GM19239 (cell line): ENCODE measurements around the gene IFNA1.
"Not testable (repeated sequence)": the region's sequence is repeated elsewhere in the genome, so short reads cannot be mapped to it uniquely, and the experiment has no call there.

Source experiments
- DNase-seq: peaks from one replicate; pipeline ENCODE4 v3.0.0; 2011; ENCODE audit warnings: low spot score; ENCODE audit not compliant: insufficient read length
- FAIRE-seq: peaks from 2 replicates; lab custom pipeline; 2011; peaks lifted over from hg19 to GRCh38; lab: Jason Lieb, UNC

IFNA1 gene

DNA sequence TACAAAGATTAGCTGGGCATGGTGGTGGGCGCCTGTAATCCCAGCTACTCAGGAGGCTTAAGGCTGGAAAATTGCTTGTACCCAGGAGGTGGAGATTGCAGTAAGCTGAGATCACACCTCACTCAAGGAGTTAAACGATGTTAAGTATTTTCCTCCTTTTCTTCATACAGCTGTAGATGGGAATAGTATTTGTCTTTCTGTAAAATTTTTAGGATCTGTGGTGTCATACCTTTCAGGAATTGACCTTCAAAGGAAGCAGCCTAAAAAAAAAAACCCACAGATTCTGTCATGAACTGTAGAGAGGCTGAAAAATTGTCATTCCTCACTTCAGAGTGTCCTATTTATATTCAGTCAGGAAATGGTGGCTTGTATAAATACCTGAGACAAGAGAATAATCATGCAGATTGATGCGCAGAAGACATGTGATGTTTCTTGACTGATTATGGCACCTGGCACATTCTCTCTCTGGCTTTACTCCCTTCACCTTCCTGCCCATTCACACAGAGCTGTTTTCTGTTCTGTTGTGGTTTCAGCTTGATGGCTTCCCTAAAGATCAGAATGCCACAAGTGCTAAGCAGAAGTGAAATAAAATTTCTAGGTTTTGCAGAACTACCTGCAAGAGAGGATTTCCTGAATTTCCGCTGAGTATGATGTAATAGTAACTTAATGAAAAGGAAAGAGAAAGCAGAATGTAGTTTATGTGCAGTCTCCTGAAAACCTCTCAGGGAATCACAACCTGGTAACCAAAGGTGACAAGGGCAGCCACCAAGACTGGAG, 3.8 kb downstream of the IFNA1 start:
- peak; percentile 87 for FAIRE-seq
- peak; percentile 24 for DNase-seq

DNA sequence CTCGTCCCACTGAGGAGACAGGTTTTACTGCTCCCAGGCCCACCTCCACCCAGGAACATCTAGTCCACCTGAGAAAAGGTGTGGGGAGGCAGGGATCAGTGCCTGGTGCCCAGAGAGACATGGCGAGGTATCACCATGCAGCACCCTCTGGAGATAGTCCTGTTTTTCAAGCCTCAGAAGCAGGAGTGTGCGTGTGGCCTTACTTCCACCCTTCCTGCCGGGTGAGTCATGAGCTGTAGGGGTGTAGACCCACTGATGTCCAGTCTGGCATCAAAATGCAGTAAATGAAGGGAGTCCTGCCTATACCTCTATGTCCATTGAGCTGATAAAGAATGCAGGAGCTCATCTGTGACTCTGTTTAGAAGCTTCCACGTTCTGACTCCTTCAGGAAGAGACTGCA, 9.1 kb downstream of the IFNA1 start:
- DNase-seq, result not testable (repeated sequence)

DNA sequence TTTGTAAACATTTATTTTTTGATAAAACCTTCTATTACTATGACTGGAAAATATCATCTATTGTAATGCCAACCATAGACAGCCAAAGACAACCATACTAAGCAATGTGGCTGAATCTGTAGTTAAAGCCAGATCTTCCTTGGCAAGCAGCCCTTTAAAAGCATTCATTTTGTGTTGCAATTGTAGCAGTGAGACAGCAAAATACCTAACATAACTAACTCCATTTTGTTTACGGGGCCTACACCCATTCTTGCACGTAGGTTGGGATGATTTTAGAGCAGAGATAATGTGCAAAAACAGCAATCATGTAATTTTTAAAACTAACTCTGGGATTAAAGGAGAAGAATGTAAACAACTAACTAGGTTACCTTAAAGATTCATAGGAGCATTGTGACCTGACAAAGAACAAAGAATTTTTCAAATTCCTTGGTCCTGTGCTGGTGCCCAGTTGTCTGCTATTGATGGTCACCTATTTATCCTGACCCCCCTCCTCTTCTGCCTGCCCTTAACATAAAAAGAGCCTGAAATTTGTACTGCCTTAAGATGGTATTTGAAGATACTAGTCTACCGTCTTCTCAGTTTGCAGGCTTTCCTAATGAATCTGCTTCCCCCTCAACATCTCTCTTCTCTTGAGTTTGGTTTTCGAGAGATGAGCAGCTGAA, 10.6 kb downstream of the IFNA1 start:
- DNase-seq (no peak), FAIRE-seq (no peak)

More for the DNA sequence above, 9.1 kb downstream of the IFNA1 start:
- FAIRE-seq, result not testable (repeated sequence)

DNA sequence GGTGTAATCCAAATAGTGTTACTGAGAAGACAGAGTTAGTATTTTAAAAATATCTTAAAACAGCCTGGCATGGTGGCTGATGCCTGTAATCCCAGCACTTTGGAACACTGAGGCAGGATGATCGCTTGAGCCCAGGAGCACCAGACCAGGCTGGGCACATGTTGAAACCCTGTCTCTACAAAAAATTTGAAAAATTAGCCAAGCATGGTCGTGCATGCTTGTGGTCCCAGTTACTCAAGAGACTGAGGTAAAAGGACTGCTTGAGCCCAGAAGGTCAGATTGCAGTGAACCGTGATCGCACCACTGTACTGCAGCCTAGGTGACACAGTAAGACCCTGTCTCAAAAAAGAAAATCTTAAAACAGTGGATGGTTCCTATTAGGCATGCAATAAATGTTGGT, 12.4 kb downstream of the IFNA1 start:
- FAIRE-seq (no peak), DNase-seq (no peak)

DNA sequence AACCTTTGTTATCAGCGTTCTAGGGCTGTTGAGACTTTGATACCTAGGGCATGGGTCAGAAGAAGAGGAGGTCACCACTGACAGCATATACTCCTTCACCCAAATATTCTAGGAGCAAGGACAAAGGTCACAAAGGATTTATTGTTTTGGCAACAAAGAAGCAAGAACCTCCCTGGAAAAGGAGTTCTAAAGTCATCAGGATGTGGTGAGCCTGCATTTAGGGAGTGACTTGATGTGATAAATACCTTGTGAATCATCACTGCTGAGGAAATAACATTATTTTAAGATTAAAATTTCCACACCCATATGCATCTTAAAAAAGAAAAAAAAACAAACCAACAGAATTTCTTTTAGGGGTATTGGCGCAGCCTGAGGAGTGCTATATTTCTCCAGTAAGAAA, 13.9 kb downstream of the IFNA1 start:
- DNase-seq, result no peak
- FAIRE-seq, result no peak

DNA sequence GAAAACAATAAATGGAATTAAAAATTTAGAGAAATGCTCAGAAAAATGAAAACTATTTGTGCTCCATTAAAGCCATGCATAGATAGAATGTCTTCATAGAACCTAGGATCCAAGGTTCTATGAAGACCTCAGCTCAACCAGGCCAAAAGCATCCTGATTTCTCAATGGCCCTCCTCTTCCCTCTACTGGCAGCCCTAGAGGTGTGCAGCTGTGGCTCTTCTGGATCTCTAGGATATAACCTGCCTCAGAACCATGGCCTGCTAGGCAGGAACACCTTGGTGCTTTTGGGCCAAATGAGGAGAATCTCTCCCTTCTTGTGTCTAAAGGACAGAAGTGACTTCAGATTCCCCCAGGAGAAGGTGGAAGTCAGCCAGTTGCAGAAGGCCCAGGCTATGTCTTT, 15.1 kb downstream of the IFNA1 start:
- FAIRE-seq (peak; percentile 8), DNase-seq (peak; percentile 16)

DNA sequence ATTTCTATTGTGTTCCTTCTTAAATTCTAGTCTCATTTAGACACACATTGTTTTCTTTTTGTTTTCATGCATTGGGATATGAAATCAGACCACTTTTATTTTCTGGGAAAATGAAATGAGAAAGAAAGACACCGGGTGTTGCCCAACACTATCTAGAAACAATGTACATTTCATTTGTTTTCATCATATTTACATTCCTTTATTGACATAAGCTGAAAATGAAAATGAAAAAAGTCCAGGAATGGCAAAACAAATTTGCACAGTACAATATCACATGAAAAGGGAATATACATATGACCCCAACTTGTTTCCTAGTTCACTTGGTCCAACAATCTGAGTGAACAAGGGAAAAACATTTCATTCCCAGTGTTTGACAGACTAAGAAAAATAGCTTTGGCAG, 21.1 kb downstream of the IFNA1 start:
- FAIRE-seq, result no peak

DNA sequence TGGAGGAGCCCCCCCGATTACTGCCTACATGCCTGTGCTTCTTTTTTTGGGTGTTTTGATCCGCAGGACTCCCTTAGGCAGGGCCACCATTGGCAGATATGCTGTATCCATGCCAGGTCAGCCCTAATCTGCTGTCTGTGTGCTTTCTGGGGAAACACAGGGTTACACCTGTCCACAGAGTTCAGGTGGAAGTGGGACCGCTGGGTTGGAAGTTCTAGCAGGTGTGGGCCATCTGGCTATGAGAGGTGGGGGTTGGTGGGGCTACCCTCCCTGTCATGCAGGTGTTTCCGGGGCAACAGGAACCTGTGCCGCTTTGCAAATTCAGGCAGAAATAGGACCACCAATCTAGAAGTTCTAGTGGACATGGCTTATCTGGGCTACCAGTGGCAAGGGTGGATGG, 24.9 kb downstream of the IFNA1 start:
- no peak for FAIRE-seq
- DNase-seq, result no peak

More for the DNA sequence above, 21.1 kb downstream of the IFNA1 start:
- no peak for DNase-seq

DNA sequence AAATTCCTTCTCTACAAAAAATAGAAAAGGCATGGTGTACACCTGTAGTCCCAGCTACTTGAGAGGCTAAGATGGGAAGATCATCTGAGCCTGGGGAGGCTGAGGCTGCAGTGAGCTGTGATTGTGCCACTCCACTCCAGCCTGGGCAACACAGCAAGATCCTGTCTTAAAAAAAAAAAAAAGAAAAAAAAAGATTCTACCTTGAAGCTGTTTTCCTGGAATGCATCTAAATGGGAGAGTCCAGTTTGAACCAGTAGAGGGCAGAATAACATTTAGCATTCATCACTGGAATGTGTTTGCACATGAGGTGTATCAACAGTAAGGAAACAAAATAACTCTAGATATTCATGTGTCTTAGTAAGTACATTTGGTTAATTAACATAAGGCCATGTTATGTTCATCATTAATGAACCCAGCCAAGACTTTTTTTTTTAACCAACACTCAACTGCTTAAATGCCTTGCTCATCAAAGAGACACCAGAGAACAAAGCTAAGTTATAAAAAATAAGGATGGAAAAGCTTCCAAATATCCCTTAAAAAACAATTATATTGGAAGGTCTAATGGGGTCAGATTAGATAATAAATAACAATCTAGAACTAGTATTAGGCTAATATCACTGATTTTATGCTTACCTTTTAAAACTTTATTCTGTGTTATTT, 25.8 kb downstream of the IFNA1 start:
- FAIRE-seq (peak; percentile 68), DNase-seq (no peak)

DNA sequence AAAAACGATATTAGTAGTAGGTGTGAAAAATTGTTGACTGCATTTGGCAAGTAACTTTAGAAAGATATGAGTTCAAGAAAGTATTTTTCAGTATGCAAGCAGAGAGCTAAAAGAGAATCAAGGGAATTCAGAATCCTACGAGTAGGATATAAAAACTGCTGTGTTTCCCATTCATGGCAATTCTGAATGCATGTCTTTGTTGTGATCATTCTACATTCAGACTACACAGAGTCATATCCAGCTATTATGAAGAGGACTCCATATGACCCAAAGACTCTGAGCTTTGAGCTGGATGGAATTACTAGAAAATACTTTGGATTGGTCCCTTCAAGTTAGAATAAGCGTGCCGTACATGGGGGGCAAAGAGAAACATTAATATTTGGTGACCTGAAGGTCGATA, 29.9 kb downstream of the IFNA1 start:
- DNase-seq (no peak), FAIRE-seq (no peak)

DNA sequence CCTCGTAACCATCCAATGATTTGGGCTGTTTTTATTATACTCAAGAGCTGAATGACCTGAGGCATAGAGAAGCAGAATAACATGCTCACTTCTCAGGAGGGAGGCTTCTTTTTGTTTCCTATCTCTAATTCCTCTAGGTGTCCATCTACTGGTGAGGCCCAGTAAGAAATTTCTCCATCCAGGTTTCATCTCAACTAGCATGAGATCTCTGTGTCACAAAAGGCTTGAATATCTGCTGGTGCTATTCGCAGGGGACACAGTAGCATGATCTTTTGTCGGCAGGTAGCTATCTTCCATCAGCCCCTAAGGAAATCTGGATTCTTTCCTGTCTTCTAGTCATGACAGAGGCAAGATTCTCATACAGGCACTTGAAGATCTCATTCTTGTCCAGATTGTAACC, 33.0 kb downstream of the IFNA1 start:
- FAIRE-seq (no peak), DNase-seq (no peak)

DNA sequence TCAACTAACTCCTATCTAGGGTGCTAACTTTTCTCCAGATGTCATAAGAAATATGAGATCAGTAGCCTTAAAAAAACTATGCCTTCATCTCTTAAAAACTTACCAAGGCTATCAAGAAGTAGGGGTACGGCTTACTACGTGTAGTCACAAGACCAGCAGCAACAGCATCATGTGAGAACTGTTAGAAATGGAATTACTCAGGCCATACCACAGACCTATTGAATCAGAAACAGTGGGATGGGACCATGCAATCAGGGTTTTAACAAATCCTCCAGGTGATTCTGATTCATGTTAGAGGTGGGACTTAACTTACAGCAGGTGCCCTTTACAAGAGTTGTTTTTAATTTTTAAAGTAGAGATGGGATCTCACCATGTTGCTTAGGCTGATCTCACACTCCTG, 37.2 kb downstream of the IFNA1 start:
- FAIRE-seq (no peak), DNase-seq (no peak)

DNA sequence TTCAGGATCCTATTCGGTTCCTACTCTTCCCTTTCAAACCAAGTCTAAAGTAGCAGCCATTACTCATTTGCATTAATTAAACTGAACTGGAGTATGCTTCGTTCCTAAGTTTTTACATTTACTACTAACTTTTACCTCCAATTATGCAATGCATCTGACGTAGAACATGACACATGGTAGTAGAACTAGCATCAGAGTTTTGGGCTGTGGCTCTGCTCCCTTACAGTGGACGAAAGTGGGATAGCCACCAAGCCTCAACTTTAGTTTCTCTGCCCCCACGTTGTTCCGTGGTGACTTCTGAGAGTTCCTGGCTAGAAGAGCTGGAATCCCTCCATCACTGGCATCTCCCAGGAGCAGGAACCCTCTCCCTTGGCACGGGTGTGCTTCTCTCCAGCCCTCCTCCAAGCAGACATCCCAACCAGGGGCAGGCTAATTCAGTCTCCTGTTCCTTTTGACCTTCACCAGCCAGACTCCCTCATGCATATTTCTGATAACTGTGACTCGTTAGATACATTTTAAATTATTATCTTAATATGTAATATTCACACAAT, 39.0 kb downstream of the IFNA1 start:
- FAIRE-seq (no peak), DNase-seq (no peak)

DNA sequence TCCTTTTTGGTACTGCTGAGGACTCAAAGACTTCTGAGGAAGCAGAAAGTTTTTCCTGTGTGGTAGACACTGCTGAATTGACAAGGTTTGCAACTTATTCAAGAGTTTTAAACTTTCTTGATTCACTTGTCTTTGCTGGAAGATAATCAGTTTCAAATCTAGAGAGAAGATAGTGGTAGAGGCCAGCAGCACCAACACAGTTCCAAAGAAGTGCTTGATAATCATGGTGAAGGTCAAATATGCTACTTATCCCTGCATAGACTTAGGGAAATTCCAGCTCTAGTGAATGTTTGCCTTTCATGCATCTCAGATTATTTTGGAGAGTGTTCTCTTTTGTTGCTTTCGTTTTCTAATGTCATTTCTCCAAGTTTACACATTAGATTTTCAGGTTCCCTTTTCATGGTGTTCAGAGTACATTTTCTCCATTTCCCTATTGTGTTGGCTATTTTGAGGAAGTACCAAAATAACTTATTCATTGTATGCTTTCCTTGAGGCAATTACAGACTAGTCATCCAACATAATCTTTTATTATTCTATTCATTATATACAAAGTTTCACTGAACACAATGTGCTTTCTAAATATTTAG, 41.3 kb downstream of the IFNA1 start:
- DNase-seq, result no peak
- no peak for FAIRE-seq

DNA sequence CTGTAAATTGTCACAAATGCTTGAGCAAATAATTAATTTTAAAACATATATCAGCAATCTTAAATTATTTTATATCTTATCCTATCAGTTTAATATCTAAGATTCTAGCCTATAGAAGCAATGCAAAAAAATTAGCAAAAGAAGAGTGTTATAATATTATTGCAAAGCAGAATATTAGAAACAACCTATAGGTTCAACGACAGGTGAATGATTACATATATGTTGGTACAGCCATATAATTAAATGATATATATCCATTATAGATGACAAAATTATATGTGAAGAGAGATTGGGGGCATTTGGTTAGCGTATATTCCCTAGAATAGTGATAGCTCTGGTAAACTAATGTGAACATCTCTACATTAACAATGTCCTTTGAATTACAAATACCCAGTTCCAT, 42.0 kb downstream of the IFNA1 start, which contains the start of gene IFNE:
IFNE (minus strand) TSS at position 101 of the 400 bp plus-strand sequence. CDS start 619 bp downstream, outside the sequence.
- DNase-seq (no peak), FAIRE-seq (no peak)
